ENCODE measurements around the gene CCDC13.

DNA sequence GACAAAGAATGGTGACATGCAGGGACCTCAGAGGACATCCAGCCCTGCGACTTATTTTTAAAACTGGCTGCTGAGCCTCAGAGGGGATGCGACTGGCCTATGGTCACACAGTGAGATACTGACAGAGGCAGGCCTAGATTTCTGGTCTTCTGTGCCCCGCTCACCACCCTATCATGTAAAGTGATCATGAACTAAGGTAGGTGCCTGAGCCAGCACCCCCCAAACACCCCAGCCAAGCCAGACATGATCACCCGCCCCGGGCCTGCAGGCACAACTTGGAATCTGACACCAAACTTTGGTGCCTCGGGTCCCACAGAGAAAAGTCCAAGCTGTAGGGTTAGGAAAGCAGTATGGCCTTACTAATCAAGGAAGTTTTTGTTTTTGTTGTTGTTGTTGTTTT, 36.5 kb downstream of the CCDC13 start:
- TF ChIP-seq CBFB (CRISPR knock-in tag; IDR thresholded peaks at IDR 0.05; ENCODE audit: low read depth) (no peak), NR2C2 (CRISPR knock-in tag; IDR thresholded peaks at IDR 0.05) (no peak), CREB1 (CRISPR knock-in tag; IDR thresholded peaks at IDR 0.05) (no peak), USF2 (CRISPR knock-in tag; IDR thresholded peaks at IDR 0.05) (no peak), CTCF (IDR thresholded peaks at IDR 0.05) (no peak), ZNF423 (CRISPR knock-in tag; IDR thresholded peaks at IDR 0.05) (no peak), E2F4 (CRISPR knock-in tag; IDR thresholded peaks at IDR 0.05; ENCODE audit: borderline replicate concordance, low read depth) (no peak)

Measured in WTC11 (cell line).